H9 (cell line): ENCODE measurements around the gene SSBP3. TPM values are rescaled to one million over a fixed set of nuclear protein-coding genes. Genes with fewer than 3 reads are reported as not detected.

Source experiments
- DNase-seq: peaks from one replicate; pipeline ENCODE4 v3.0.0-alpha.2; 2017
- H2AFZ ChIP-seq: one replicate; pipeline ENCODE4 v1.6.1; 2013; ENCODE audit warnings: mild to moderate bottlenecking, low read length, control low read depth, moderate library complexity
- H2AK5ac ChIP-seq: 2 replicates; pipeline ENCODE4 v1.6.1; 2013; ENCODE audit warnings: low read length, control low read depth, mixed read lengths; ENCODE audit not compliant: insufficient read length
- H2BK120ac ChIP-seq: one replicate; pipeline ENCODE4 v1.6.1; 2013; ENCODE audit warnings: low read depth, mild to moderate bottlenecking, low read length, control low read depth, inconsistent platforms; ENCODE audit not compliant: poor library complexity, severe bottlenecking
- H2BK12ac ChIP-seq: 2 replicates; pipeline ENCODE4 v1.6.1; 2013; ENCODE audit warnings: low read length, control low read depth, mixed read lengths, low read depth; ENCODE audit not compliant: insufficient read length
- H2BK15ac ChIP-seq: 2 replicates; pipeline ENCODE4 v1.6.1; 2013; ENCODE audit warnings: low read depth, low read length, control low read depth
- H2BK20ac ChIP-seq: one replicate; pipeline ENCODE4 v1.6.1; 2013; ENCODE audit warnings: low read depth, mild to moderate bottlenecking, low read length, control low read depth, inconsistent platforms; ENCODE audit not compliant: poor library complexity, severe bottlenecking
- H2BK5ac ChIP-seq: 2 replicates; pipeline ENCODE4 v1.6.1; 2013; ENCODE audit warnings: low read length, control low read depth, mixed read lengths; ENCODE audit not compliant: insufficient read length
- H3K14ac ChIP-seq: 2 replicates; pipeline ENCODE4 v1.6.1; 2013; ENCODE audit warnings: low read length, control low read depth; ENCODE audit not compliant: insufficient read depth
- H3K18ac ChIP-seq: 2 replicates; pipeline ENCODE4 v1.6.1; 2013; ENCODE audit warnings: low read depth, mild to moderate bottlenecking, mixed read lengths, low read length, control low read depth; ENCODE audit not compliant: insufficient read length
- H3K23ac ChIP-seq: 2 replicates; pipeline ENCODE4 v1.6.1; 2013; ENCODE audit warnings: low read length, control low read depth, mixed read lengths, low read depth; ENCODE audit not compliant: insufficient read length
- H3K23me2 ChIP-seq: 2 replicates; pipeline ENCODE4 v1.6.1; 2013; ENCODE audit warnings: low read depth, mild to moderate bottlenecking, mixed read lengths, low read length, control low read depth; ENCODE audit not compliant: insufficient read length, poor library complexity, severe bottlenecking
- H3K27ac ChIP-seq: 2 replicates; pipeline ENCODE4 v1.5.1; 2013; ENCODE audit warnings: low read length, control low read depth, mixed read lengths, low read depth; ENCODE audit not compliant: insufficient read length
- H3K27me3 ChIP-seq: 2 replicates; pipeline ENCODE4 v1.6.1; 2013; ENCODE audit warnings: low read length, control low read depth, inconsistent platforms; ENCODE audit not compliant: insufficient read depth
- H3K4ac ChIP-seq: 2 replicates; pipeline ENCODE4 v1.6.1; 2013; ENCODE audit warnings: low read depth, mild to moderate bottlenecking, control low read depth, inconsistent platforms, low read length, moderate library complexity
- H3K4me1 ChIP-seq: 2 replicates; pipeline ENCODE4 v1.6.1; 2013; ENCODE audit warnings: low read length, control low read depth, inconsistent platforms; ENCODE audit not compliant: insufficient read depth
- H3K4me2 ChIP-seq: 2 replicates; pipeline ENCODE4 v1.6.1; 2013; ENCODE audit warnings: low read length, control low read depth, mixed read lengths; ENCODE audit not compliant: insufficient read length, insufficient read depth
- H3K56ac ChIP-seq: 2 replicates; pipeline ENCODE4 v1.6.1; 2013; ENCODE audit warnings: low read depth, mild to moderate bottlenecking, mixed read lengths, low read length, control low read depth; ENCODE audit not compliant: insufficient read length
- H3K79me1 ChIP-seq: 2 replicates; pipeline ENCODE4 v1.6.1; 2013; ENCODE audit warnings: low read depth, mild to moderate bottlenecking, moderate library complexity, low read length, control low read depth, inconsistent platforms; ENCODE audit not compliant: insufficient read depth, poor library complexity, severe bottlenecking
- H3K79me2 ChIP-seq: 2 replicates; pipeline ENCODE4 v1.6.1; 2013; ENCODE audit warnings: low read length, control low read depth, inconsistent platforms; ENCODE audit not compliant: insufficient read depth
- H3K9ac ChIP-seq: 2 replicates; pipeline ENCODE4 v1.6.1; 2013; ENCODE audit warnings: low read length, control low read depth, mixed read lengths; ENCODE audit not compliant: insufficient read length; ENCODE audit errors: extremely low read depth
- H3K9me3 ChIP-seq: one replicate; pipeline ENCODE4 v1.6.1; 2013; ENCODE audit warnings: low read depth, low read length, inconsistent platforms; ENCODE audit not compliant: control insufficient read depth
- H3T11ph ChIP-seq: one replicate; pipeline ENCODE4 v1.6.1; 2013; ENCODE audit warnings: mild to moderate bottlenecking, low read length, control low read depth, inconsistent platforms
- H4K20me1 ChIP-seq: one replicate; pipeline ENCODE4 v1.6.1; 2013; ENCODE audit not compliant: control insufficient read depth, insufficient read length, insufficient read depth
- H4K5ac ChIP-seq: 2 replicates; pipeline ENCODE4 v1.6.1; 2013; ENCODE audit warnings: low read depth, mild to moderate bottlenecking, mixed read lengths, low read length, control low read depth; ENCODE audit not compliant: insufficient read length
- H4K8ac ChIP-seq: replicated peaks from 2 replicates; pipeline ENCODE4 v1.6.1; 2013; ENCODE audit warnings: low read length, control low read depth, mixed read lengths, low read depth; ENCODE audit not compliant: insufficient read length
- H4K91ac ChIP-seq: 2 replicates; pipeline ENCODE4 v1.6.1; 2013; ENCODE audit warnings: low read depth, mild to moderate bottlenecking, moderate library complexity, mixed read lengths, low read length, control low read depth; ENCODE audit not compliant: insufficient read length
- H3K27ac Mint-ChIP-seq, 3 experiments: 2 replicates in 2 of 3; 3 replicates in 1 of 3; pipeline ENCODE4 v1.8.0; 2020 to 2021; ENCODE audit warnings: mixed read lengths in 3 of 3, mild to moderate bottlenecking in 1 of 3, moderate library complexity in 1 of 3
- H3K27me3 Mint-ChIP-seq: 2 replicates; pipeline ENCODE4 v1.8.0; 2021; ENCODE audit warnings: low read depth, mild to moderate bottlenecking, moderate library complexity, mixed read lengths
- H3K36me3 Mint-ChIP-seq, 3 experiments: 2 replicates in 2 of 3; 3 replicates in 1 of 3; pipeline ENCODE4 v1.8.0; 2020 to 2021; ENCODE audit warnings: low read depth in 3 of 3, mixed read lengths in 3 of 3; ENCODE audit not compliant: insufficient read depth in 1 of 3
- H3K4me1 Mint-ChIP-seq, 2 experiments: 2 replicates each; pipeline ENCODE4 v1.8.0; 2020; ENCODE audit warnings: mixed read lengths in 2 of 2
- H3K4me3 Mint-ChIP-seq, 2 experiments: 2 replicates in 1 of 2; 3 replicates in 1 of 2; pipeline ENCODE4 v1.8.0; 2020 to 2021; ENCODE audit warnings: mild to moderate bottlenecking in 2 of 2, mixed read lengths in 2 of 2, moderate library complexity in 1 of 2
- H3K9me3 Mint-ChIP-seq, 2 experiments: 2 replicates in 1 of 2; 3 replicates in 1 of 2; pipeline ENCODE4 v1.8.0; 2020; ENCODE audit warnings: mild to moderate bottlenecking in 2 of 2, mixed read lengths in 2 of 2, moderate library complexity in 1 of 2
- CTCF ChIP-seq: fragments of 200-600 bp; sonication (generic); conservative IDR thresholded peaks from 3 replicates; pipeline ENCODE4 v1.8.0; 2021; ENCODE audit warnings: antibody characterized with exemption, mild to moderate bottlenecking
- WGBS: extraction: QIAGEN DNeasy Blood & Tissue Kit; methylation state at CpG from one replicate; pipeline ENCODE4 v1.1.7; 2013; ENCODE audit warnings: missing lambda C conversion rate, low lambda C conversion rate, mixed read lengths; ENCODE audit not compliant: insufficient read length; ENCODE audit errors: extremely low coverage; 5-methylcytosine and 5-hydroxymethylcytosine counted together
- total RNA-seq: library from RNA; stranded (reverse); gene quantifications from 2 replicates; pipeline ENCODE4 v1.2.1, GENCODE V29; 2021

SSBP3 gene
- total RNA-seq, 1 experiment from 2014 or later = 126 TPM

GRCh38 chr1:54275349-54275748 lies 130.8 kb downstream of the SSBP3 start:
- Histone ChIP-seq H3K9ac (no peak overlapping the region), H2BK20ac (no peak overlapping the region), H4K20me1 (no peaks in the 10 kb centered on the region), H3K14ac (no peak overlapping the region), H3K23ac (no peak overlapping the region), H4K5ac (no peak overlapping the region), H3K23me2 (no peaks in the 10 kb centered on the region), H4K91ac (no peak overlapping the region), H4K8ac (no peak overlapping the region), H3K79me1 (no peaks in the 10 kb centered on the region), H3K9me3 (no peaks in the 10 kb centered on the region), H2BK15ac (no peak overlapping the region), H3K4me2 (no peak overlapping the region), H3K4ac (no peak overlapping the region), H3K27me3 (no peaks in the 10 kb centered on the region), H3K56ac (no peak overlapping the region), H3K18ac (no peak overlapping the region), H2BK120ac (no peak overlapping the region), H2AK5ac (no peak overlapping the region), H2BK5ac (no peak overlapping the region), H3K4me1 (peaks cover 3% of the 10 kb centered on the region; the same call in 1 of the 2 replicates), H2BK12ac (no peak overlapping the region), H3T11ph (no peak overlapping the region), H3K27ac (no peak overlapping the region), H2AFZ (no peak overlapping the region), H3K79me2 (no peaks in the 10 kb centered on the region; the same call in 1 of the 2 replicates)
- TF ChIP-seq CTCF = no peak
- peaks cover 16 to 26% (median 20%) of the 10 kb centered on the region in 3 experiments for H3K36me3 Mint-ChIP-seq
- H3K4me3 Mint-ChIP-seq = no peak overlapping the region
- H3K27me3 Mint-ChIP-seq = no peaks in the 10 kb centered on the region; the same call in 1 of the 2 replicates
- no CpG with 5 or more reads among the region's 3 CpGs for WGBS
- H3K27ac Mint-ChIP-seq = peak overlapping the region in 2 of 3 experiments; percentile 12 to 87; a peak in 3 of 7 replicates
- no peaks in the 10 kb centered on the region; a peak in 1 of 5 replicates for H3K9me3 Mint-ChIP-seq
- peaks cover 39 to 43% of the 10 kb centered on the region in 2 experiments for H3K4me1 Mint-ChIP-seq
- DNase-seq = no peak
